Brain microvascular endothelial cell (primary cell): ENCODE results near the gene CLIP4.

Experiments used
- DNase-seq: peaks from one replicate; pipeline ENCODE4 v3.0.0-alpha.2; 2020
- H3K27ac ChIP-seq: fragments of 250-450 bp; sonication (Bioruptor Pico); 2 replicates; pipeline ENCODE4 v1.5.1; 2020; ENCODE audit warnings: mild to moderate bottlenecking, moderate library complexity
- H3K27me3 ChIP-seq: fragments of 250-450 bp; sonication (Bioruptor Pico); replicated peaks from 2 replicates; pipeline ENCODE4 v1.5.1; 2020; ENCODE audit warnings: mild to moderate bottlenecking
- H3K36me3 ChIP-seq: fragments of 250-450 bp; sonication (Bioruptor Pico); replicated peaks from 2 replicates; pipeline ENCODE4 v1.5.1; 2020; ENCODE audit warnings: mild to moderate bottlenecking
- H3K4me3 ChIP-seq: 2 replicates; pipeline ENCODE4 v1.5.1; 2011; ENCODE audit warnings: low read depth, mild to moderate bottlenecking, control low read depth, low read length, moderate library complexity
- in situ Hi-C: cut with HindIII; loops from 2 replicates; pipeline ENCODE4 v1.10.0; 2017; ENCODE audit warnings: low sequenced_read_pairs, low pct_ligation_motif_present
- TF ChIP-seq, protein P1 (sequence below): IDR thresholded peaks from 2 replicates; pipeline ENCODE4 v1.5.1; 2011; ENCODE audit warnings: low read depth, mild to moderate bottlenecking, moderate library complexity, low read length, control low read depth, inconsistent platforms; ENCODE audit errors: missing control alignments

CLIP4 gene

DNA sequence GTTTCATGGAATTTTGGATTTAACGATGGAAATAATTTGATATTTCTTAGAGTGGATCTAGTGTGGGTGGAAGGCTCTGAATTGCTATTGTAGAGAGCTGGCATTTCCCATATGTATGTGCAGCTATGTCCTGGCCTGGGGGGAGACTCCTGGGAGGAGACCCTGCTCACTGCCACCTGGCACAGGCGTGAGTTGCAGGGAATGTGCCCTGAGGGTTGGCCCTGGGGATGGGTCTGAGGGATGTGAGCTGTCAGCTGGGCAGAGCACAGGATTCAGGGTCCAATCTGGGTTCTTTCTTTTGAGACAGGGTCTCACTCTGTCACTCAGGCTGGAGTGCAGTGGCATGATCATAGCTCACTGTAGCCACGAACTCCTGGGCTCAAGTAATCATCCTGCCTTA is 120.2 kb downstream of the CLIP4 start:
- TF ChIP-seq, protein P1, sequence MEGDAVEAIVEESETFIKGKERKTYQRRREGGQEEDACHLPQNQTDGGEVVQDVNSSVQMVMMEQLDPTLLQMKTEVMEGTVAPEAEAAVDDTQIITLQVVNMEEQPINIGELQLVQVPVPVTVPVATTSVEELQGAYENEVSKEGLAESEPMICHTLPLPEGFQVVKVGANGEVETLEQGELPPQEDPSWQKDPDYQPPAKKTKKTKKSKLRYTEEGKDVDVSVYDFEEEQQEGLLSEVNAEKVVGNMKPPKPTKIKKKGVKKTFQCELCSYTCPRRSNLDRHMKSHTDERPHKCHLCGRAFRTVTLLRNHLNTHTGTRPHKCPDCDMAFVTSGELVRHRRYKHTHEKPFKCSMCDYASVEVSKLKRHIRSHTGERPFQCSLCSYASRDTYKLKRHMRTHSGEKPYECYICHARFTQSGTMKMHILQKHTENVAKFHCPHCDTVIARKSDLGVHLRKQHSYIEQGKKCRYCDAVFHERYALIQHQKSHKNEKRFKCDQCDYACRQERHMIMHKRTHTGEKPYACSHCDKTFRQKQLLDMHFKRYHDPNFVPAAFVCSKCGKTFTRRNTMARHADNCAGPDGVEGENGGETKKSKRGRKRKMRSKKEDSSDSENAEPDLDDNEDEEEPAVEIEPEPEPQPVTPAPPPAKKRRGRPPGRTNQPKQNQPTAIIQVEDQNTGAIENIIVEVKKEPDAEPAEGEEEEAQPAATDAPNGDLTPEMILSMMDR = no peak
- no peak for DNase-seq

DNA sequence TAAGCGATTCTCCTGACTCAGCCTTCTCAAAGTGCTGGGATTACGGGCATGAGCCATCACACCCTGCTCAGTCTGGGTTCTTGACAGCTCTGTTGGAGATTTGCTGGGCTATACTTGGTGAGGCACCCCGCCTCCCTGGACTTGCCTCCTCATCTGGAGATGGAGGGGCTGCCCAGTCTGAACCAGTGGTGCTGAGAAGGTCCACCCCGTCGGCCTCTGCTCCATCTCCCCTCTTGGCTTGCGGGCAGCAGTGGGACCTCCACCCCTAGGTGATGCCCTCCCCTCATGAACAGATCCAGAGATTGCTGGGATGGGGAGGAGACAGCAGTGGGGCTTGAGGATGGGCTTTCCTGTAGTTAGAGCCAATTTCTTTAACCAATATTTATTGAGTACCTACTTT is 120.9 kb downstream of the CLIP4 start:
- in situ Hi-C loops = no loop called here
- DNase-seq = no peak
- H3K36me3 ChIP-seq = no peaks in the 10 kb centered on the region
- TF ChIP-seq, protein P1 = no peak
- no peak overlapping the region for H3K27ac ChIP-seq
- no peak overlapping the region for H3K4me3 ChIP-seq
- peaks cover 3% of the 10 kb centered on the region for H3K27me3 ChIP-seq

More for the DNA sequence above, 120.2 kb downstream of the CLIP4 start:
- H3K27ac ChIP-seq = no peak overlapping the region
- in situ Hi-C loops = no loop called here
- H3K27me3 ChIP-seq = peaks cover 3% of the 10 kb centered on the region
- no peak overlapping the region for H3K4me3 ChIP-seq
- H3K36me3 ChIP-seq = no peaks in the 10 kb centered on the region

- H3K36me3 ChIP-seq = no peaks in the 10 kb centered on the region
- in situ Hi-C loops = no loop called here
- no peak overlapping the region for H3K4me3 ChIP-seq
- TF ChIP-seq, protein P1 = peak; percentile 82
- no peaks in the 10 kb centered on the region for H3K27me3 ChIP-seq
- peak; percentile 34 for DNase-seq
- H3K27ac ChIP-seq = no peak overlapping the region
Observed at GRCh38 chr2:29238497-29238896, 123.3 kb downstream of the CLIP4 start.
